NCI-H1417 (cell line): ENCODE data around the gene NPM1.
A peak's percentile ranks its signal among the peaks of the same experiment; 100 is the strongest.

Source experiments
- DNase-seq, 3 experiments: peaks; one replicate each; lab custom pipeline; 2025; lab: John Stamatoyannopoulos, UW

The NPM1 gene

GRCh38 chr5:171428168-171428696, 40.6 kb downstream of the NPM1 start:
- no peak for DNase-seq

GRCh38 chr5:171428809-171429542, 41.3 kb downstream of the NPM1 start:
- DNase-seq, result no peak

GRCh38 chr5:171429543-171429910, 41.9 kb downstream of the NPM1 start:
- no peak for DNase-seq

GRCh38 chr5:171431251-171431777, 43.7 kb downstream of the NPM1 start:
- DNase-seq, result no peak

GRCh38 chr5:171432076-171432475, 44.4 kb downstream of the NPM1 start:
- no peak for DNase-seq

GRCh38 chr5:171432583-171433351, 45.1 kb downstream of the NPM1 start:
- no peak for DNase-seq

GRCh38 chr5:171433352-171433698, 45.7 kb downstream of the NPM1 start:
- DNase-seq, result no peak

- no peak for DNase-seq
Observed at GRCh38 chr5:171433982-171434676, 46.5 kb downstream of the NPM1 start.

- no peak for DNase-seq
Observed at GRCh38 chr5:171434874-171435273, 47.2 kb downstream of the NPM1 start.

- DNase-seq, result no peak
Observed at GRCh38 chr5:171435908-171436307, 48.3 kb downstream of the NPM1 start.

GRCh38 chr5:171436804-171437285, 49.2 kb downstream of the NPM1 start:
- DNase-seq, result peak in 1 of 3 experiments; percentile 3

- DNase-seq, result no peak
Observed at GRCh38 chr5:171437286-171437821, 49.7 kb downstream of the NPM1 start.

- no peak for DNase-seq
Observed at GRCh38 chr5:171438738-171439137, 51.1 kb downstream of the NPM1 start.

GRCh38 chr5:171441246-171441791, 53.7 kb downstream of the NPM1 start:
- no peak for DNase-seq

- DNase-seq, result no peak
Observed at GRCh38 chr5:171442287-171443042, 54.8 kb downstream of the NPM1 start.

GRCh38 chr5:171444582-171444981, 56.9 kb downstream of the NPM1 start:
- no peak for DNase-seq

- DNase-seq, result no peak
Observed at GRCh38 chr5:171445644-171446516, 58.2 kb downstream of the NPM1 start.

GRCh38 chr5:171447226-171447625, 59.6 kb downstream of the NPM1 start:
- no peak for DNase-seq

GRCh38 chr5:171449426-171449825, 61.8 kb downstream of the NPM1 start:
- DNase-seq, result no peak
